PC-9 (cell line): Measurements from ENCODE around the gene CPN1. TPM values are rescaled to one million over a fixed set of nuclear protein-coding genes. Genes with fewer than 3 reads are reported as not detected.

Experiments
- BruUV-seq: library from RNA; stranded (reverse); fragments of 400-500 nt; replicated peaks from 2 replicates; lab custom pipeline; 2021; lab: Mats Ljungman, UMichigan
- CTCF ChIA-PET: fragments of 300-600 bp; sonication (Branson Sonifier 250); formaldehyde crosslinking; loops from one replicate; lab custom pipeline; 2022; ENCODE audit warnings: antibody characterized with exemption; lab: Charles Lee
- POLR2A ChIA-PET: fragments of 300-600 bp; sonication (Branson Sonifier 250); formaldehyde crosslinking; loops from one replicate; lab custom pipeline; 2022; ENCODE audit warnings: antibody characterized with exemption; ENCODE audit not compliant: unreplicated experiment; lab: Charles Lee
- DNase-seq, 2 experiments: peaks; one replicate each; pipeline versions ENCODE4 v3.0.0 to v3.0.0-alpha.2; 2015 to 2022; ENCODE audit warnings: mixed read lengths in 1 of 2
- H2AFZ ChIP-seq: fragments of 200-600 bp; sonication (generic); 2 replicates; pipeline ENCODE4 v1.8.1; 2017; ENCODE audit warnings: antibody characterized with exemption
- H3F3A ChIP-seq: fragments of 200-600 bp; sonication (generic); 2 replicates; pipeline ENCODE4 v1.8.1; 2017; ENCODE audit warnings: antibody characterized with exemption, mild to moderate bottlenecking, low read depth; ENCODE audit not compliant: insufficient read depth
- H3K27ac ChIP-seq: fragments of 200-600 bp; sonication (generic); 2 replicates; pipeline ENCODE4 v1.6.1; 2016; ENCODE audit warnings: mixed run types
- H3K27me3 ChIP-seq: fragments of 200-600 bp; sonication (generic); 2 replicates; pipeline ENCODE4 v1.6.1; 2016; ENCODE audit warnings: low read depth, mixed run types; ENCODE audit not compliant: insufficient read depth
- H3K36me3 ChIP-seq: fragments of 200-600 bp; sonication (generic); 2 replicates; pipeline ENCODE4 v1.6.1; 2016; ENCODE audit warnings: low read depth, mixed run types
- H3K4me1 ChIP-seq: fragments of 200-600 bp; sonication (generic); replicated peaks from 2 replicates; pipeline ENCODE4 v1.6.1; 2016; ENCODE audit warnings: mixed run types; ENCODE audit not compliant: insufficient read depth
- H3K4me2 ChIP-seq: fragments of 200-600 bp; sonication (generic); 2 replicates; pipeline ENCODE4 v1.6.1; 2017; ENCODE audit warnings: mixed run types
- H3K4me3 ChIP-seq: fragments of 200-600 bp; sonication (generic); 2 replicates; pipeline ENCODE4 v1.6.1; 2016; ENCODE audit warnings: mixed run types
- H3K79me2 ChIP-seq: fragments of 200-600 bp; sonication (generic); 2 replicates; pipeline ENCODE4 v1.6.1; 2017; ENCODE audit warnings: low read depth, mixed run types
- H3K9me2 ChIP-seq: fragments of 200-600 bp; sonication (generic); 2 replicates; pipeline ENCODE4 v1.8.1; 2017; ENCODE audit warnings: mild to moderate bottlenecking; ENCODE audit not compliant: insufficient read depth
- H3K9me3 ChIP-seq: fragments of 200-600 bp; sonication (generic); 2 replicates; pipeline ENCODE4 v1.8.1; 2016; ENCODE audit warnings: low read depth; ENCODE audit not compliant: insufficient read depth
- H4K20me1 ChIP-seq: fragments of 200-600 bp; sonication (generic); 2 replicates; pipeline ENCODE4 v1.8.1; 2017; ENCODE audit not compliant: insufficient read depth
- CTCF ChIP-seq: fragments of 200-600 bp; sonication (generic); conservative IDR thresholded peaks from 2 replicates; pipeline ENCODE4 v1.6.1; 2017; ENCODE audit warnings: mixed run types, antibody characterized with exemption, mild to moderate bottlenecking, moderate library complexity
- EZH2 ChIP-seq: fragments of 200-600 bp; sonication (generic); IDR thresholded peaks from 2 replicates; pipeline ENCODE4 v1.8.0; 2017; ENCODE audit warnings: antibody characterized with exemption, low read depth
- intact Hi-C: fragments of 100-400 bp; cut with micrococcal nuclease; formaldehyde crosslinking; loops from one replicate; pipeline ENCODE4 v1.10.0; 2022; ENCODE audit not compliant: unreplicated experiment
- total RNA-seq: library from RNA; stranded (reverse); gene quantifications from 2 replicates; pipeline ENCODE4 v1.2.3, GENCODE V29; 2021

The CPN1 gene
- total RNA-seq, 1 experiment from 2014 or later, result not detected

- POLR2A ChIA-PET, result no interaction called here
- Histone ChIP-seq H3K36me3 (no peaks in the 10 kb centered on the region), H3F3A (no peaks in the 10 kb centered on the region), H3K79me2 (no peaks in the 10 kb centered on the region), H3K4me2 (no peak overlapping the region), H4K20me1 (no peaks in the 10 kb centered on the region), H3K9me3 (peaks cover 4% of the 10 kb centered on the region; the same call in 1 of the 2 replicates), H3K27ac (no peak overlapping the region), H3K4me1 (no peaks in the 10 kb centered on the region), H3K9me2 (no peaks in the 10 kb centered on the region), H2AFZ (no peak overlapping the region), H3K4me3 (no peak overlapping the region), H3K27me3 (no peaks in the 10 kb centered on the region)
- BruUV-seq, result no TSS peak
- no peak for TF ChIP-seq CTCF
- no peak for TF ChIP-seq EZH2
- DNase-seq, result no peak
- intact Hi-C loops, result no loop called here
- CTCF ChIA-PET, result interaction anchor here (0.7 kb wide), 1 partner anchor 240 kb away, joined by 3 read pairs; no protein-coding TSS in a partner anchor
These were observed 56.1 kb downstream of the CPN1 start for GRCh38 chr10:100025576-100025975.

GRCh38 chr10:100024748-100025147 is 56.9 kb downstream of the CPN1 start:
- no peak overlapping the region for H3K27ac ChIP-seq
- no peaks in the 10 kb centered on the region for H3K9me2 ChIP-seq
- H3K79me2 ChIP-seq, result no peaks in the 10 kb centered on the region
- no peaks in the 10 kb centered on the region for H3K36me3 ChIP-seq
- 0 out of 2 replicates have a peak, but pooled peaks cover 7% of the 10 kb centered on the region for H3K4me1 ChIP-seq
- no TSS peak for BruUV-seq
- ChIA-PET POLR2A (no interaction called here), CTCF (interaction anchor here (0.7 kb wide), 1 partner anchor 239 kb away, joined by 3 read pairs; no protein-coding TSS in a partner anchor)
- H3F3A ChIP-seq, result no peaks in the 10 kb centered on the region
- no peak overlapping the region for H3K4me2 ChIP-seq
- no peak overlapping the region for H3K4me3 ChIP-seq
- TF ChIP-seq CTCF, result no peak
- TF ChIP-seq EZH2, result no peak
- DNase-seq, result no peak
- no peak overlapping the region for H2AFZ ChIP-seq
- intact Hi-C loops, result no loop called here
- no peaks in the 10 kb centered on the region for H3K27me3 ChIP-seq
- no peaks in the 10 kb centered on the region for H4K20me1 ChIP-seq
- peaks cover 4% of the 10 kb centered on the region; the same call in 1 of the 2 replicates for H3K9me3 ChIP-seq

- no peak overlapping the region for H2AFZ ChIP-seq
- no peaks in the 10 kb centered on the region for H3K27me3 ChIP-seq
- ChIA-PET CTCF (interaction anchor here (0.6 kb wide), 1 partner anchor 20 kb away, joined by 3 read pairs; no protein-coding TSS in a partner anchor), POLR2A (interaction anchor here (0.5 kb wide), 1 partner anchor 56 kb away, joined by 3 read pairs; no protein-coding TSS in a partner anchor)
- H3K79me2 ChIP-seq, result no peaks in the 10 kb centered on the region
- BruUV-seq, result no TSS peak
- no peak for DNase-seq
- no peak for TF ChIP-seq EZH2
- no peak for TF ChIP-seq CTCF
- no peak overlapping the region for H3K4me2 ChIP-seq
- intact Hi-C loops, result no loop called here
- H3F3A ChIP-seq, result no peaks in the 10 kb centered on the region
- 0 out of 2 replicates have a peak, but pooled peaks cover 8% of the 10 kb centered on the region for H3K4me1 ChIP-seq
- no peaks in the 10 kb centered on the region for H3K9me2 ChIP-seq
- no peaks in the 10 kb centered on the region for H3K36me3 ChIP-seq
- no peaks in the 10 kb centered on the region for H3K9me3 ChIP-seq
- H3K27ac ChIP-seq, result no peak overlapping the region
- H3K4me3 ChIP-seq, result no peak overlapping the region
- H4K20me1 ChIP-seq, result no peaks in the 10 kb centered on the region
These were observed 59.3 kb downstream of the CPN1 start for GRCh38 chr10:100022403-100022802.
